H9 (cell line): ENCODE measurements around the gene SLC9A6. TPM values are rescaled to one million over a fixed set of nuclear protein-coding genes. Genes with fewer than 3 reads are reported as not detected.

Experiments used
- DNase-seq: peaks from one replicate; pipeline ENCODE4 v3.0.0-alpha.2; 2017
- H2AFZ ChIP-seq: one replicate; pipeline ENCODE4 v1.6.1; 2013; ENCODE audit warnings: mild to moderate bottlenecking, low read length, control low read depth, moderate library complexity
- H2AK5ac ChIP-seq: 2 replicates; pipeline ENCODE4 v1.6.1; 2013; ENCODE audit warnings: low read length, control low read depth, mixed read lengths; ENCODE audit not compliant: insufficient read length
- H2BK120ac ChIP-seq: one replicate; pipeline ENCODE4 v1.6.1; 2013; ENCODE audit warnings: low read depth, mild to moderate bottlenecking, low read length, control low read depth, inconsistent platforms; ENCODE audit not compliant: poor library complexity, severe bottlenecking
- H2BK12ac ChIP-seq: 2 replicates; pipeline ENCODE4 v1.6.1; 2013; ENCODE audit warnings: low read length, control low read depth, mixed read lengths, low read depth; ENCODE audit not compliant: insufficient read length
- H2BK15ac ChIP-seq: 2 replicates; pipeline ENCODE4 v1.6.1; 2013; ENCODE audit warnings: low read depth, low read length, control low read depth
- H2BK20ac ChIP-seq: one replicate; pipeline ENCODE4 v1.6.1; 2013; ENCODE audit warnings: low read depth, mild to moderate bottlenecking, low read length, control low read depth, inconsistent platforms; ENCODE audit not compliant: poor library complexity, severe bottlenecking
- H2BK5ac ChIP-seq: 2 replicates; pipeline ENCODE4 v1.6.1; 2013; ENCODE audit warnings: low read length, control low read depth, mixed read lengths; ENCODE audit not compliant: insufficient read length
- H3K14ac ChIP-seq: 2 replicates; pipeline ENCODE4 v1.6.1; 2013; ENCODE audit warnings: low read length, control low read depth; ENCODE audit not compliant: insufficient read depth
- H3K18ac ChIP-seq: 2 replicates; pipeline ENCODE4 v1.6.1; 2013; ENCODE audit warnings: low read depth, mild to moderate bottlenecking, mixed read lengths, low read length, control low read depth; ENCODE audit not compliant: insufficient read length
- H3K23ac ChIP-seq: 2 replicates; pipeline ENCODE4 v1.6.1; 2013; ENCODE audit warnings: low read length, control low read depth, mixed read lengths, low read depth; ENCODE audit not compliant: insufficient read length
- H3K23me2 ChIP-seq: 2 replicates; pipeline ENCODE4 v1.6.1; 2013; ENCODE audit warnings: low read depth, mild to moderate bottlenecking, mixed read lengths, low read length, control low read depth; ENCODE audit not compliant: insufficient read length, poor library complexity, severe bottlenecking
- H3K27ac ChIP-seq: 2 replicates; pipeline ENCODE4 v1.5.1; 2013; ENCODE audit warnings: low read length, control low read depth, mixed read lengths, low read depth; ENCODE audit not compliant: insufficient read length
- H3K27me3 ChIP-seq: 2 replicates; pipeline ENCODE4 v1.6.1; 2013; ENCODE audit warnings: low read length, control low read depth, inconsistent platforms; ENCODE audit not compliant: insufficient read depth
- H3K4ac ChIP-seq: 2 replicates; pipeline ENCODE4 v1.6.1; 2013; ENCODE audit warnings: low read depth, mild to moderate bottlenecking, control low read depth, inconsistent platforms, low read length, moderate library complexity
- H3K4me1 ChIP-seq: 2 replicates; pipeline ENCODE4 v1.6.1; 2013; ENCODE audit warnings: low read length, control low read depth, inconsistent platforms; ENCODE audit not compliant: insufficient read depth
- H3K4me2 ChIP-seq: 2 replicates; pipeline ENCODE4 v1.6.1; 2013; ENCODE audit warnings: low read length, control low read depth, mixed read lengths; ENCODE audit not compliant: insufficient read length, insufficient read depth
- H3K56ac ChIP-seq: 2 replicates; pipeline ENCODE4 v1.6.1; 2013; ENCODE audit warnings: low read depth, mild to moderate bottlenecking, mixed read lengths, low read length, control low read depth; ENCODE audit not compliant: insufficient read length
- H3K79me1 ChIP-seq: 2 replicates; pipeline ENCODE4 v1.6.1; 2013; ENCODE audit warnings: low read depth, mild to moderate bottlenecking, moderate library complexity, low read length, control low read depth, inconsistent platforms; ENCODE audit not compliant: insufficient read depth, poor library complexity, severe bottlenecking
- H3K79me2 ChIP-seq: 2 replicates; pipeline ENCODE4 v1.6.1; 2013; ENCODE audit warnings: low read length, control low read depth, inconsistent platforms; ENCODE audit not compliant: insufficient read depth
- H3K9ac ChIP-seq: 2 replicates; pipeline ENCODE4 v1.6.1; 2013; ENCODE audit warnings: low read length, control low read depth, mixed read lengths; ENCODE audit not compliant: insufficient read length; ENCODE audit errors: extremely low read depth
- H3K9me3 ChIP-seq: one replicate; pipeline ENCODE4 v1.6.1; 2013; ENCODE audit warnings: low read depth, low read length, inconsistent platforms; ENCODE audit not compliant: control insufficient read depth
- H3T11ph ChIP-seq: one replicate; pipeline ENCODE4 v1.6.1; 2013; ENCODE audit warnings: mild to moderate bottlenecking, low read length, control low read depth, inconsistent platforms
- H4K20me1 ChIP-seq: one replicate; pipeline ENCODE4 v1.6.1; 2013; ENCODE audit not compliant: control insufficient read depth, insufficient read length, insufficient read depth
- H4K5ac ChIP-seq: 2 replicates; pipeline ENCODE4 v1.6.1; 2013; ENCODE audit warnings: low read depth, mild to moderate bottlenecking, mixed read lengths, low read length, control low read depth; ENCODE audit not compliant: insufficient read length
- H4K8ac ChIP-seq: replicated peaks from 2 replicates; pipeline ENCODE4 v1.6.1; 2013; ENCODE audit warnings: low read length, control low read depth, mixed read lengths, low read depth; ENCODE audit not compliant: insufficient read length
- H4K91ac ChIP-seq: 2 replicates; pipeline ENCODE4 v1.6.1; 2013; ENCODE audit warnings: low read depth, mild to moderate bottlenecking, moderate library complexity, mixed read lengths, low read length, control low read depth; ENCODE audit not compliant: insufficient read length
- H3K27ac Mint-ChIP-seq, 3 experiments: 2 replicates in 2 of 3; 3 replicates in 1 of 3; pipeline ENCODE4 v1.8.0; 2020 to 2021; ENCODE audit warnings: mixed read lengths in 3 of 3, mild to moderate bottlenecking in 1 of 3, moderate library complexity in 1 of 3
- H3K27me3 Mint-ChIP-seq: 2 replicates; pipeline ENCODE4 v1.8.0; 2021; ENCODE audit warnings: low read depth, mild to moderate bottlenecking, moderate library complexity, mixed read lengths
- H3K36me3 Mint-ChIP-seq, 3 experiments: 2 replicates in 2 of 3; 3 replicates in 1 of 3; pipeline ENCODE4 v1.8.0; 2020 to 2021; ENCODE audit warnings: low read depth in 3 of 3, mixed read lengths in 3 of 3; ENCODE audit not compliant: insufficient read depth in 1 of 3
- H3K4me1 Mint-ChIP-seq, 2 experiments: 2 replicates each; pipeline ENCODE4 v1.8.0; 2020; ENCODE audit warnings: mixed read lengths in 2 of 2
- H3K4me3 Mint-ChIP-seq, 2 experiments: 2 replicates in 1 of 2; 3 replicates in 1 of 2; pipeline ENCODE4 v1.8.0; 2020 to 2021; ENCODE audit warnings: mild to moderate bottlenecking in 2 of 2, mixed read lengths in 2 of 2, moderate library complexity in 1 of 2
- H3K9me3 Mint-ChIP-seq, 2 experiments: 2 replicates in 1 of 2; 3 replicates in 1 of 2; pipeline ENCODE4 v1.8.0; 2020; ENCODE audit warnings: mild to moderate bottlenecking in 2 of 2, mixed read lengths in 2 of 2, moderate library complexity in 1 of 2
- WGBS: extraction: QIAGEN DNeasy Blood & Tissue Kit; methylation state at CpG from one replicate; pipeline ENCODE4 v1.1.7; 2013; ENCODE audit warnings: missing lambda C conversion rate, low lambda C conversion rate, mixed read lengths; ENCODE audit not compliant: insufficient read length; ENCODE audit errors: extremely low coverage; 5-methylcytosine and 5-hydroxymethylcytosine counted together
- total RNA-seq: library from RNA; stranded (reverse); gene quantifications from 2 replicates; pipeline ENCODE4 v1.2.1, GENCODE V29; 2021
- TF ChIP-seq, protein P1 (sequence below): fragments of 200-600 bp; sonication (generic); conservative IDR thresholded peaks from 3 replicates; pipeline ENCODE4 v1.8.0; 2021; ENCODE audit warnings: antibody characterized with exemption, mild to moderate bottlenecking

The SLC9A6 gene
- total RNA-seq, 1 experiment from 2014 or later, result 12.3 TPM

DNA sequence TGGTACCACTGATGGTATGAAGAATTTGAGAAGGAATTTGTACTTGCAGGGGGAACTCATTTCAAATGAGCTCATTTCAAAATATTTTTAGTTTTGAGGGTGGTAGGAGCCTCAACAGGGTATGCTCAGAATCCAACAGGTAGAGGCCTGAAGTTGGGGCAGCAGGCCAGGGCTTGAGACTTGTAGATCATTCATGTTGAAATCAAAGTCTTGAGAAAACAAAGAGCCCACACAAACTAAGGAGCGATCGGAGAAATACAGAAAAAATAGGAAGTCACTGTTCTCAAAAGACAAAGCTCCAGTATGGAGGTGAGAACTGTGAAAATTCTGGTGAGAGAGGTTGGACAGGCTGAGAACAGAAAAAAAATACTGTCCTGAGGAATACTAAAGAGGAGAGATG lies 979 bp upstream of the SLC9A6 start:
- H3K4me1 ChIP-seq, result no peaks in the 10 kb centered on the region
- H2BK20ac ChIP-seq, result no peak overlapping the region
- H3K18ac ChIP-seq, result no peak overlapping the region
- 0 out of 2 replicates have a peak, but pooled peaks cover 2% of the 10 kb centered on the region for H3K79me2 ChIP-seq
- no peak overlapping the region for H4K8ac ChIP-seq
- H3K27ac ChIP-seq, result no peak overlapping the region
- H4K20me1 ChIP-seq, result no peaks in the 10 kb centered on the region
- no peak overlapping the region for H2AFZ ChIP-seq
- H3K9me3 ChIP-seq, result peaks cover 47% of the 10 kb centered on the region
- H2AK5ac ChIP-seq, result no peak overlapping the region
- no peaks in the 10 kb centered on the region for H3K27me3 ChIP-seq
- no CpG with 5 or more reads among the region's 2 CpGs for WGBS
- peak overlapping the region in 1 of 3 experiments; percentile 26; a peak in 2 of 7 replicates for H3K27ac Mint-ChIP-seq
- DNase-seq, result no peak
- H3K27me3 Mint-ChIP-seq, result peaks cover 7% of the 10 kb centered on the region
- H3K36me3 Mint-ChIP-seq, result no peaks in the 10 kb centered on the region; a peak in 2 of 7 replicates
- H4K91ac ChIP-seq, result no peak overlapping the region
- peak overlapping the region; percentile 78 to 83 for H3K4me3 Mint-ChIP-seq
- H3K23ac ChIP-seq, result no peak overlapping the region
- no peak overlapping the region for H3K56ac ChIP-seq
- no peak overlapping the region for H3K4ac ChIP-seq
- peaks cover 64 to 67% of the 10 kb centered on the region in 2 experiments for H3K9me3 Mint-ChIP-seq
- no peaks in the 10 kb centered on the region for H3K79me1 ChIP-seq
- no peak overlapping the region for H3T11ph ChIP-seq
- H2BK12ac ChIP-seq, result no peak overlapping the region
- TF ChIP-seq, protein P1, sequence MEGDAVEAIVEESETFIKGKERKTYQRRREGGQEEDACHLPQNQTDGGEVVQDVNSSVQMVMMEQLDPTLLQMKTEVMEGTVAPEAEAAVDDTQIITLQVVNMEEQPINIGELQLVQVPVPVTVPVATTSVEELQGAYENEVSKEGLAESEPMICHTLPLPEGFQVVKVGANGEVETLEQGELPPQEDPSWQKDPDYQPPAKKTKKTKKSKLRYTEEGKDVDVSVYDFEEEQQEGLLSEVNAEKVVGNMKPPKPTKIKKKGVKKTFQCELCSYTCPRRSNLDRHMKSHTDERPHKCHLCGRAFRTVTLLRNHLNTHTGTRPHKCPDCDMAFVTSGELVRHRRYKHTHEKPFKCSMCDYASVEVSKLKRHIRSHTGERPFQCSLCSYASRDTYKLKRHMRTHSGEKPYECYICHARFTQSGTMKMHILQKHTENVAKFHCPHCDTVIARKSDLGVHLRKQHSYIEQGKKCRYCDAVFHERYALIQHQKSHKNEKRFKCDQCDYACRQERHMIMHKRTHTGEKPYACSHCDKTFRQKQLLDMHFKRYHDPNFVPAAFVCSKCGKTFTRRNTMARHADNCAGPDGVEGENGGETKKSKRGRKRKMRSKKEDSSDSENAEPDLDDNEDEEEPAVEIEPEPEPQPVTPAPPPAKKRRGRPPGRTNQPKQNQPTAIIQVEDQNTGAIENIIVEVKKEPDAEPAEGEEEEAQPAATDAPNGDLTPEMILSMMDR, result no peak
- no peak overlapping the region for H2BK15ac ChIP-seq
- peak overlapping the region; percentile 52 for H3K4me2 ChIP-seq
- no peak overlapping the region for H3K14ac ChIP-seq
- no peak overlapping the region for H2BK120ac ChIP-seq
- no peak overlapping the region for H4K5ac ChIP-seq
- H2BK5ac ChIP-seq, result no peak overlapping the region
- H3K4me1 Mint-ChIP-seq, result peaks cover 15 to 17% of the 10 kb centered on the region in 2 experiments
- H3K23me2 ChIP-seq, result no peaks in the 10 kb centered on the region
- no peak overlapping the region for H3K9ac ChIP-seq
